B cell (primary cell): ENCODE data around the gene CCDC106.

Experiments
- CTCF ChIP-seq: fragments of 200-600 bp; IDR thresholded peaks from one replicate; pipeline ENCODE4 v1.8.0; 2022; ENCODE audit warnings: antibody characterized with exemption, mild to moderate bottlenecking
- EZH2 ChIP-seq: IDR thresholded peaks from 2 replicates; pipeline ENCODE4 v1.6.1; 2012; ENCODE audit warnings: borderline replicate concordance, low read depth, mild to moderate bottlenecking, moderate library complexity, low read length; ENCODE audit not compliant: insufficient read depth, poor library complexity, severe bottlenecking

DNA sequence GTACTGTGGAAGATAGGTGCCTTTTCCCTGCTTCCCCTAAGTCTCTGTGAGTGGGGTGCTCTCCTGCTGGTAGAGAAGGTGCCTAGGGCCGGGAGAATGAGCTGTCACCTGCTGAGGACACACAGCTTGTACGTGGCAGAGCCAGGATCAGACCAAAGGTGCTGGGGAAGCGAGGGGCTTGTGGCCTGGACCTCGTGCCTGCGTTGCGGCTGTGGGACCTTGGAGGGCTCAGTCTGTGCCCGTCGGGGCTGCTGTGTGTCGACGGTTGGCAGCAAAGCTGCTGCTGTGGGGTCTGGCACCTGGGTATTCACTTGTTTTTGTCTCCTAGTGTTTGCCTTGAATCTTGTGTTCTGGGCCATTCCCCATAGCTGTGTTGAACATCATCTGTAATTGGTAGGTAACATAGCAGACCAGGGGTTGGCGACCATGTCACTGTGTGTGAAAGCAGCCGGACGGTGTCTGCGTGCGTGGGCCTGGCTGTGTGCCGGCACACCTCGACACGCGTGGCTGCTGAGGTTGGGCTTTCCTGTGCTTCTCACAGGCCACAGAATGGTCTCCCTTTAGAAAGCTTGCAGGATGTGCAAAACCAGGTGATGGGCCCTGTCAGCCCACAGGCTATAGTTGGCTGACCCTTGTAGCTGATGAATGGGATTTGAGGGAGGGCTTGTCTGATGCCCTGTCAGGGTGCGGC, 16.0 kb downstream of the CCDC106 start:
- no peak for TF ChIP-seq CTCF
- no peak for TF ChIP-seq EZH2
